Endometrial microvascular endothelial cells (primary cell): Measurements from ENCODE around the gene RITA1. TPM values are rescaled to one million over a fixed set of nuclear protein-coding genes. Genes with fewer than 3 reads are reported as not detected.

Experiments
- in situ Hi-C: cut with HindIII; loops from 2 replicates; pipeline ENCODE4 v1.10.0; 2017; ENCODE audit warnings: low sequenced_read_pairs, low pct_unique_long_range_greater_than_20kb; ENCODE audit errors: inconsistent ontology term
- total RNA-seq: library from RNA; depleted of rRNA; stranded (reverse); fragments of >200 nt; gene quantifications from one replicate; pipeline ENCODE4 v1.2.3, GENCODE V29; 2015; ENCODE audit errors: inconsistent ontology term

RITA1 gene
- total RNA-seq, 1 donor from 2014 or later, result 36.9 TPM

- in situ Hi-C loops, result loop anchor here (25.0 kb wide), 1 partner anchor 90 kb away; the partner anchor contains the start of gene DTX1
Measured at GRCh38 chr12:113152196-113152834, 33.2 kb upstream of the RITA1 start.

GRCh38 chr12:113152835-113153814 lies 32.4 kb upstream of the RITA1 start:
- in situ Hi-C loops, result loop anchor here (25.0 kb wide), 1 partner anchor 91 kb away; the partner anchor contains the start of gene DTX1

GRCh38 chr12:113154351-113154973 lies 31.1 kb upstream of the RITA1 start:
- in situ Hi-C loops, result loop anchor here (25.0 kb wide), 1 partner anchor 92 kb away; the partner anchor contains the start of gene DTX1

- in situ Hi-C loops, result loop anchor here (25.0 kb wide), 1 partner anchor 93 kb away; the partner anchor contains the start of gene DTX1
Measured at GRCh38 chr12:113155060-113155459, 30.5 kb upstream of the RITA1 start.

GRCh38 chr12:113155646-113156045 lies 29.9 kb upstream of the RITA1 start:
- in situ Hi-C loops, result loop anchor here (25.0 kb wide), 1 partner anchor 93 kb away; the partner anchor contains the start of gene DTX1

- in situ Hi-C loops, result loop anchor here (25.0 kb wide), 1 partner anchor 95 kb away; the partner anchor contains the start of gene DTX1
Measured at GRCh38 chr12:113157218-113157859, 28.2 kb upstream of the RITA1 start.

- in situ Hi-C loops, result loop anchor here (25.0 kb wide), 1 partner anchor 96 kb away; the partner anchor contains the start of gene DTX1
Measured at GRCh38 chr12:113158439-113159203, 26.9 kb upstream of the RITA1 start.

- in situ Hi-C loops, result loop anchor here (25.0 kb wide), 1 partner anchor 98 kb away; the partner anchor contains the start of gene DTX1
Measured at GRCh38 chr12:113159937-113160336, 25.6 kb upstream of the RITA1 start.

- in situ Hi-C loops, result loop anchor here (25.0 kb wide), 1 partner anchor 99 kb away; the partner anchor contains the start of gene DTX1
Measured at GRCh38 chr12:113161415-113162016, 24.0 kb upstream of the RITA1 start.

- in situ Hi-C loops, result loop anchor here (25.0 kb wide), 1 partner anchor 100 kb away; the partner anchor contains the start of gene DTX1
Measured at GRCh38 chr12:113162102-113163029, 23.2 kb upstream of the RITA1 start.

- in situ Hi-C loops, result loop anchor here (25.0 kb wide), 1 partner anchor 101 kb away; the partner anchor contains the start of gene DTX1
Measured at GRCh38 chr12:113163030-113163360, 22.5 kb upstream of the RITA1 start.

GRCh38 chr12:113164014-113164413 lies 21.5 kb upstream of the RITA1 start:
- in situ Hi-C loops, result loop anchor here (25.0 kb wide), 1 partner anchor 102 kb away; the partner anchor contains the start of gene DTX1

GRCh38 chr12:113165521-113166450 lies 19.7 kb upstream of the RITA1 start:
- in situ Hi-C loops, result loop anchor here (25.0 kb wide), 1 partner anchor 103 kb away; the partner anchor contains the start of gene DTX1

- in situ Hi-C loops, result loop anchor here (25.0 kb wide), 1 partner anchor 106 kb away; the partner anchor contains the start of gene DTX1
Measured at GRCh38 chr12:113167868-113168267, 17.7 kb upstream of the RITA1 start.

- in situ Hi-C loops, result loop anchor here (25.0 kb wide), 1 partner anchor 107 kb away; the partner anchor contains the start of gene DTX1
Measured at GRCh38 chr12:113169697-113170096, 15.8 kb upstream of the RITA1 start.
